Esophagus (tissue), 2 donors: ENCODE results near the gene ITGA11. TPM values are rescaled to one million over a fixed set of nuclear protein-coding genes. Genes with fewer than 3 reads are reported as not detected.

Experiments
- H3K27ac ChIP-seq, 2 donors: one replicate each; pipeline ENCODE4 v1.5.1; 2013; ENCODE audit warnings: low read depth in 2 of 2, mild to moderate bottlenecking in 2 of 2, inconsistent platforms in 1 of 2, low read length in 1 of 2, moderate library complexity in 1 of 2
- H3K27me3 ChIP-seq, 2 donors: one replicate each; pipeline ENCODE4 v1.6.1; 2013; ENCODE audit warnings: low read length in 2 of 2, control low read depth in 1 of 2, mild to moderate bottlenecking in 1 of 2; ENCODE audit not compliant: insufficient read depth in 2 of 2, control insufficient read depth in 1 of 2
- H3K36me3 ChIP-seq, 2 donors: one replicate each; pipeline ENCODE4 v1.6.1; 2013; ENCODE audit warnings: low read length in 1 of 2; ENCODE audit not compliant: control insufficient read depth in 2 of 2, insufficient read depth in 2 of 2
- H3K4me1 ChIP-seq, 2 donors: one replicate each; pipeline ENCODE4 v1.6.1; 2013; ENCODE audit warnings: low read length in 1 of 2; ENCODE audit not compliant: control insufficient read depth in 2 of 2, insufficient read depth in 2 of 2
- H3K4me3 ChIP-seq, 2 donors: one replicate each; pipeline ENCODE4 v1.5.1; 2013; ENCODE audit warnings: low read length in 2 of 2, mild to moderate bottlenecking in 2 of 2, low read depth in 1 of 2, moderate library complexity in 1 of 2
- H3K9me3 ChIP-seq, 2 donors: one replicate each; pipeline ENCODE4 v1.6.1; 2013; ENCODE audit warnings: mild to moderate bottlenecking in 2 of 2, low read depth in 1 of 2, low read length in 1 of 2, moderate library complexity in 1 of 2; ENCODE audit not compliant: control insufficient read depth in 2 of 2, insufficient read depth in 1 of 2
- WGBS, 2 donors: extraction: QIAGEN DNeasy Blood & Tissue Kit; methylation state at CpG; one replicate each; pipeline ENCODE4 v1.1.7; 2013; 5-methylcytosine and 5-hydroxymethylcytosine counted together
- polyA plus RNA-seq, 2 donors: library from polyadenylated mRNA; stranded (reverse); fragments of 200-250 nt; gene quantifications; one replicate each; pipeline ENCODE4 v1.2.3, GENCODE V29; 2013
- donor health status: healthy with polysubstance abuse.
- donor health status: Bipolar disorder and iron deficiency.

ITGA11 gene
- polyA plus RNA-seq, 2 donors = 0.14 to 0.45 TPM

DNA sequence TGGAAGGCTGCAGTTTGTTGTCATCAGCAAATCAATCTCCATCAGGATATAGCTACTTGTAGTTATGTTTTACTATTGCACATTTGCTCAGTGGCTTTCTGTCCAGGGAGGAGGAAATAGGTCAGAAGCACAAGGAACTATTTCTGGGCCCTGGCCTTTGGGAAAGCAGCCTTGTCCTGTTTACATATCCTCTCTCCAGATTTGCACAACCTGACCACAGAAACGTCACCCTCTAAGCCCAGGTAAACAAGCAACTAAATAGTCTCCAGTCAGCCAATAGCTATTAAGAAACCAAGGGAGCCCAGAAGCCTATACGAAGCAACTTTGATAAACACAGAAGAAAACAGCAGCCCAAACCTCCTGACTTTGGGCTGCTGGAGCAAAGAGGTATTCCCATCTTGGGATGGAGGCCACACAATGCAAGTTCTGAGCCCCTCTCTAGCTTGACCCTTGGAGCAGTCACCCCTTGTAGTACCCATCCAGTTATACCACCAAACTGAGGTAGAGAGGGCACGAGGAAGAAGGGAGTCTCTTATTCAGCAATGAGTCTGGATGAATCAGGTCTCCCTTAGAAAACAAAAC lies 156.7 kb downstream of the ITGA11 start:
- Histone ChIP-seq H3K36me3 (no peaks in the 10 kb centered on the region), H3K4me3 (no peak overlapping the region), H3K27me3 (no peaks in the 10 kb centered on the region), H3K27ac (peak overlapping the region; percentile 21 to 71), H3K9me3 (no peaks in the 10 kb centered on the region), H3K4me1 (peaks cover 0 to 11% of the 10 kb centered on the region in 2 donors)
- 61 to 73% methylated on average over 3 of the region's 3 CpGs for WGBS, 2 donors

DNA sequence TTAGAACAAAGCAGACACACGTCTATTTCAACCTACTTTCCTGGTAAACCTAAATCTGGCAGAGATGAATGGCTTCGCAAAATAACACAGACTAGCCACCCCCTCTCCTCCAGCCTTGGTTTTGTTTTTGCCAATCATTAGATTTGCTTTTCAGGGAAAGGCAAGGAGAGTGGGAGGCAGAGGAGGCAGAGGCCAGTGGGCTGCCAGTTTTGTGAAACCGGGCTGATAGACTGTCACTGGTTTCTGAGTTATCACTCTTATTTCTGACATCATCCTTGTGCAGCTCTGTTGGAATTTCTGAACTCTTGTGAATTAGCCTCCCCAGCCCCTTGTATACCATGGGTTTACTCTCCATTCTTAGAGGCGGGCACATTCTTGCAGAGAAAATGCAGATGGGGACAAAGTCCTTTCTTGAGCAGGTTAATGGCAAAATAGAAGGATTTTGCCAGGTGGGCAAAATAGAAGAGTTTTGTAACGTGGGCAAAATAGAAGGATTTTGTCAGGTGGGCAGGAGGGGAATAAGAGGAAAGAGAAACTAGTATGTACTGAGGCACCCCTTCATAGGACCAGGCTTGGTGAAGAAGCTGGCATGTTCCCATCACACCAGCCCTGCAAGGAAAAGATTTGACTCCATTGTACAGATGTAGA lies 157.6 kb downstream of the ITGA11 start:
- WGBS, 2 donors = 65 to 66% methylated on average over 5 of the region's 5 CpGs
- Histone ChIP-seq H3K4me3 (no peak overlapping the region), H3K4me1 (peaks cover 0 to 11% of the 10 kb centered on the region in 2 donors), H3K9me3 (no peaks in the 10 kb centered on the region), H3K27ac (no peak overlapping the region), H3K36me3 (no peaks in the 10 kb centered on the region), H3K27me3 (no peaks in the 10 kb centered on the region)

DNA sequence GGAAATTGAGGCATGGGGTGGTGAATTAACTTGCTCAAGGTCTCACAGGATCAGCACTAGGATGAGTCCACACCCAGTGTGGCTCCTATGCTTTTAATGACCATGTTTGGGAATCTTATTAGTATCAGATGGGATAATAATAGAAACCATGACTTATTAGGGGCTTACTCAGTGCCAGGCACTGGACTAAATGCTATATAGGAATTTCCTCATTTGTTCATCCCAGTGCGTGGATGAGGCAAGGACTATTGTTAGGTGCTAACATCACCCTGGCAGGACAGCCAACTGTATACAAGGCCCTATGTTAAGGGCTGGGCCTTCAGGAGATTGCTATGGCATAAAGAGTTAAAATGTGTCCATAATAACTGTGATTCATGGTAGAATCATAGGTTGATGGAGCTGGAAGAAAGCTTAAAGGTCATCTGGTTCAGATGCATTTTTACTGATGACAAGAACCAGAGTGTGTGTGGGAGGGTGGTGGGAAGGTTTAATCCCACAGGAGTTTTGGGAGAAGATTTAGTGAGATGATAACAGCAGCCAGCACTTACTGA lies 159.2 kb downstream of the ITGA11 start:
- H3K36me3 ChIP-seq = no peaks in the 10 kb centered on the region
- peak overlapping the region; percentile 94 to 96 for H3K27ac ChIP-seq
- WGBS, 2 donors = 44 to 69% methylated on average over 1 of the region's 1 CpG
- H3K4me1 ChIP-seq = peaks cover 0 to 11% of the 10 kb centered on the region in 2 donors
- H3K4me3 ChIP-seq = no peak overlapping the region
- no peaks in the 10 kb centered on the region for H3K27me3 ChIP-seq
- H3K9me3 ChIP-seq = no peaks in the 10 kb centered on the region

DNA sequence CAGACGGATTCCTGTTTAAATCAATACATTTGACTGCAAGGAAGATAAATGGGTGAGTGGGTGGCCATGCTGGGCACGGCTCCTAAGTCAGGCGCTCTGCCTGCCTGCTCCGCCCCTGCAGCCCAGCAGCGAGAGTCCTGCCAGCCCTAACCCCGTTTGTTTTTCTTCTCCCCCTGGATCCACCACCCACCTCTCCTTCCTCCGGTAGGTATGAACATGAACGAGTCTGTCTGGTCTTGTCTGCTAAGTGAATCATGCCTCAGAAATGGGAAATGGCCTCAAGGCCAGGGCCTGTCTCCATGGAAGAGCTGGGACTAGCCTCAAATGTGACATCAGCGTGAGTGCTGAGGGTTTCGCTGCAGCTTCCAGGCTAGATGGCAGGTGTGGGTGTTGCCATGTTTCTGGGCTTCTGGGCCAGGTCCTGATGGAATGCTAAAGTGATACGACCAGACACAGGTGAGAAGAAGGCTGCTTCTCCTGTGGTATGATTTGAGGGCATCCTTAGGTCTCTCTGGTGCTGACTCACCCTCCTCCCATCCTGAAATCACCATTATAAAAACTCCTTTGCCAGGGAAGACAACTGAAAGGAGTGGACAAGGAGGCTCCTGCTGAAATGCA lies 160.0 kb downstream of the ITGA11 start:
- Histone ChIP-seq H3K4me3 (no peak overlapping the region), H3K36me3 (no peaks in the 10 kb centered on the region), H3K9me3 (no peaks in the 10 kb centered on the region), H3K4me1 (peaks cover 0 to 11% of the 10 kb centered on the region in 2 donors), H3K27me3 (no peaks in the 10 kb centered on the region), H3K27ac (peak overlapping the region; percentile 94 to 96)
- WGBS, 2 donors = 23 to 37% methylated on average over 11 of the region's 11 CpGs

DNA sequence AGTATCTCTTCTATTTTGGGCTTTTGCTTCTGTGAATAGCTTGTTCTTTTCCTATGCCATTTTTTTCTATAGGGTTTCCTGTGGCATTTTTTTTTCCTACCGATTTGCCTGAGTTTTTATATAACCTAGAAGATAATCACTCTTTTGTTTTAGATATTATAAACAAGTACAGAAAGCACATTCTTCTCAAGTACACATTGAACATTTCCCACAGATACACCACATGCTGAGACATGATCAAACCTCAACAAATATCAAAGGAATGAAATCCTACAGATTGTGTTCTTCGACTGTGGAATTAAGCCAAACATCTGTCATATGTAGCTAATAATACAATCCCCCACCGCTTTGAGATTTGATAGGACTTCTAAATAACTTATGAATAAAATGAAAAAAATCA lies 163.6 kb downstream of the ITGA11 start:
- WGBS, 2 donors = 22 to 25% methylated on average over 3 of the region's 3 CpGs
- Histone ChIP-seq H3K4me3 (no peak overlapping the region), H3K36me3 (no peaks in the 10 kb centered on the region), H3K27ac (no peak overlapping the region), H3K4me1 (peaks cover 0 to 8% of the 10 kb centered on the region in 2 donors), H3K27me3 (no peaks in the 10 kb centered on the region), H3K9me3 (no peaks in the 10 kb centered on the region)

DNA sequence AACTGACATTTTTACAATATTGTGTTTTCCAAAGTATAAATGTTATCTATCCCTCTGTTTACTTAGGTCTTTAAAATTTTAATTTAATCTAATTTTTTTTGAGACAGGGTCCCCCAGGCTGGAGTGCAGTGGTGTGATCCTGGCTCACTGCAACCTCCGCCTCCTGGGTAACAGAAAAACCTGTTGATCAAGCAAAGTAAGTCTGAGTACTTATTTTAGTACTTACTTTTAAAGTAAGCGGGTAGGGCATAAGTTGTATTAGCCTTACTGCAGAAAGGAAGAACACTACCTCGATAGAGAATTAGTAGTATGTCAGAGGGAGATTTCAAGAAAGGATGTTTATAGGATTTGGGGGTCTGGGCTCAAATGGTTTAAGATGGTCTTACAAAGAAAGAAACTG lies 166.3 kb downstream of the ITGA11 start:
- Histone ChIP-seq H3K4me1 (no peaks in the 10 kb centered on the region), H3K4me3 (no peak overlapping the region), H3K27ac (peak overlapping the region in 1 of 2 donors; percentile 65), H3K36me3 (no peaks in the 10 kb centered on the region), H3K9me3 (no peaks in the 10 kb centered on the region), H3K27me3 (no peaks in the 10 kb centered on the region)
- 48 to 56% methylated on average over 3 of the region's 3 CpGs for WGBS, 2 donors

DNA sequence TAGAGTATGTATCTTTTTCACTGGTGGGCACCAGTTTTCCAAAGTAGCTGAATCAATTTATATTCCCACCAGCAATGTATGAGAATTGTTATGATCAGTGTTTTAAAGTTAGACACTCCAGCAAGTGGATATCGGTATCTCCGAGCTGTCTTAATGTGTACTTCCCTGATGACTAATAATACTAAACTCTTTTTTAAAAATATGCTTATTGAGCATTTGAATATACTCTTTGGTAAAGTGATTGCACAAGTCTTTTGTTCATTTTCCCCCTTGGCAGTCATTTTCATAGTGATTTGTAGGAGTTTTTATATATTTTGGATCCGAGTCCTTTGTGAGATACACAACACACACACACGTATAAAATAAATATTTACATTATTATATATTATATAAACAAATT lies 166.9 kb downstream of the ITGA11 start:
- H3K4me1 ChIP-seq = no peaks in the 10 kb centered on the region
- 35 to 63% methylated on average over 4 of the region's 4 CpGs for WGBS, 2 donors
- no peaks in the 10 kb centered on the region for H3K36me3 ChIP-seq
- no peaks in the 10 kb centered on the region for H3K27me3 ChIP-seq
- no peak overlapping the region for H3K4me3 ChIP-seq
- H3K9me3 ChIP-seq = no peaks in the 10 kb centered on the region
- no peak overlapping the region for H3K27ac ChIP-seq

DNA sequence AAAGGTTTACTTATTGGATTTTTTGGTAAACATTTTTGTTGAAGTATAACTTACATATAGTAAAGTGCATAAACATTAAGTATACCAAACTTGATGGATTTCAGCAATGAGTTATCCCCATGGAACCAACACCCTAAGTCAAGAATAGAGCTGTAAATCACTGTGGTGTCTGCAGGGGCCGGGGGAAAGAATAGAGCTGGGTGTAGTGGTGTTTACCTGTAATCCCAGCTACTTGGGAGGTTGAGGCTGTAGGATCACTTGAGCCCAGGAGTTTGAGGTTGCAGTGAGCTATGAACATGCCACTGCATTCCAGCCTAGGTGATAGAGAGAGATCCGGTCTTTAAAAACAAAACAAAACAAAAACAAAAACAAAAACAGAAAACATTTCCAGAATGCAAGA lies 167.7 kb downstream of the ITGA11 start:
- Histone ChIP-seq H3K4me3 (no peak overlapping the region), H3K9me3 (no peaks in the 10 kb centered on the region), H3K27ac (peak overlapping the region in 1 of 2 donors; percentile 47), H3K36me3 (no peaks in the 10 kb centered on the region), H3K27me3 (no peaks in the 10 kb centered on the region), H3K4me1 (no peaks in the 10 kb centered on the region)
- WGBS, 2 donors = 46 to 53% methylated on average over 2 of the region's 2 CpGs

DNA sequence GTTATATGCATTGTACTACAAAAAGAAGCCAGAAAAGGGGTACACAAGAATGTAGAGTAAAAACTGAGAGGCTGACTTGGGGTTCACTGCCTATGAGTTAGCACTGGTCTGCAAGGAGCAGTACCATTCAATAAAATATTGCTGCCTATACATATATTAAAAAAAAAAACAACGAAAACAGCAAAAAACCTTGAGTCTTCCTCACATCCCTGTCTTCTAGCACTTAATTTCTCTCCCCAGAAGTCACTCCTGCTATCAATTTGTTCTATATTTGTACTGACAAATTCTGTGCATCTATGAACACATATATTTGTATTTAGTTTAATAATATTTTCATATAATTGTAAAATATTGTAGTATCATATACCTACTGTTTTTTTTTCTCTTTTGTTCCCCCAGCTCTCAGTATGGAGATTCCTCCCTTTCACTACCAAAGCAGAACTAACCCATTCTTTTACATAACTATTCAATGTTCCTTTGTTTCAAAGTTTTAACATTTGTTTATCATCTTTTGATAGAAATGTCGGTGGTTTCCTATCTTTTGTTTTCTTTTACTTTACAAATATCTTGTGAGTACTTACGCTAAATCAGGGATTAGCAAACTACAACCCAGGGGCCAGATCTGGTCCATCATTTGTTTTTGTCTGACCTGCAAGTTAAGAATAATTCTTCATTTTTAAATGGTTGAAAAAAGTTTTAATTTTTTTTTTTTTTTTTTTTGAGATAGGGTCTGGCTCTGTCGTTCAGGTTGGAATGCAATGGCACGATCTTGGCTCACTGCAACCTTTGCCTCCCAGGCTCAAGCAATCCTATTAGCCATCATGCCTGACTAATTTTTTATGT lies 169.2 kb downstream of the ITGA11 start:
- Histone ChIP-seq H3K4me1 (no peaks in the 10 kb centered on the region), H3K36me3 (no peaks in the 10 kb centered on the region), H3K27ac (no peak overlapping the region), H3K4me3 (no peak overlapping the region), H3K9me3 (no peaks in the 10 kb centered on the region), H3K27me3 (no peaks in the 10 kb centered on the region)
- whole genome bisulfite sequencing, 2 donors = 62 to 65% methylated on average over 5 of the region's 5 CpGs
